HG02870 (cell line): ENCODE measurements around the gene PAK4.
"Not testable (repeated sequence)": the region's sequence is repeated elsewhere in the genome, so short reads cannot be mapped to it uniquely, and the experiment has no call there.

Source experiments
- ATAC-seq: cut with Tn5 transposase; IDR thresholded peaks from one replicate; pipeline ENCODE4 v1.9.1; 2021; ENCODE audit warnings: mild to moderate bottlenecking, moderate library complexity; ENCODE audit not compliant: unreplicated experiment

PAK4 gene

DNA sequence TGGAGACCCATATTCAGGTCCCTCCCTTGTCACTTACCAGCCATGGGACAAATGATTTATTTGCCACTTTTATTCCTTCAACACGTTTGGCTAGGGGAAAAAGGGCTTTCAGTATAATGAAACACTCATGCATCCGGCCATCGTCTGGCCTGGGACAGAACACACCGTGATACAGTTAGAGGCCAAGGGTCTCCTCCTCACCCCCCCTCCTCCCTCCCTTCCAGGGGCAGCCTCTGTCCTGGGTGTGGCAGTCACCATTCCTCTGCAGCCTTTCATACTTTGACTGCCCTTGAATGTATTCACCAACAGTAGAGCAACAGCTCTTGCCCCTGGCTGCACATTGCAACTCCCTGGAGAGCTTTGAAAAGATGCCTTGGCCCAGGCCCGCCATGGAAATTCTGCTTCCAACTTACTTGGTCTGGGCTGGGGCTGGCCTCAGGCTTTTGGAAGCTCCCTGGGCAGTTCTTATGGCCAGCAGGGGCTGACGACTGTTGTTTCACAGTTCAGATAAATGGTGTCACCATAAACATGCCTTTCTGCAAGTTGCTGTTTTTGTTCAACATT lies 3.0 kb downstream of the PAK4 start:
- ATAC-seq: no peak

DNA sequence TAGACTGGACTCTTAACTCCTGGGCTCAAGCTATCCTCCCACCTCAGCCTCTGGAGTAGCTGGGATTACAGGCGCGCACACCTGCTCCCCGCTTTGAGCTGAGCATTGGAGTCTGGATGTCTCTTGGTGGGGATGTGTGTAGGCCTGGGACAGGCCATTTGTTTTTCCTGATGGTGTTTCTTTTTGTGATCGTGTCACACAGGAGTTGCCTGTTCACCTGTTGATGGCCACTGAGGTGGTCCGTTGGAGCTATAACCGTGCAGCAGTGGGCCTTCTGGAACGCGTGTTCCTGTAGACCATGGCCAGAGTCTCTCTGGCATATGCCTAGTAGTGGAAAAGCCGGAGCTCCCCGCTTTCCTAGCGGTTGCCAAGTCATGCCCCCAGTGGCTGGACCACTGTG lies 3.5 kb downstream of the PAK4 start:
- ATAC-seq: no peak

GRCh38 chr19:39130337-39131254 lies 5.0 kb downstream of the PAK4 start:
- ATAC-seq: no peak

- ATAC-seq: no peak
Measured at GRCh38 chr19:39131255-39131755, 5.7 kb downstream of the PAK4 start.

DNA sequence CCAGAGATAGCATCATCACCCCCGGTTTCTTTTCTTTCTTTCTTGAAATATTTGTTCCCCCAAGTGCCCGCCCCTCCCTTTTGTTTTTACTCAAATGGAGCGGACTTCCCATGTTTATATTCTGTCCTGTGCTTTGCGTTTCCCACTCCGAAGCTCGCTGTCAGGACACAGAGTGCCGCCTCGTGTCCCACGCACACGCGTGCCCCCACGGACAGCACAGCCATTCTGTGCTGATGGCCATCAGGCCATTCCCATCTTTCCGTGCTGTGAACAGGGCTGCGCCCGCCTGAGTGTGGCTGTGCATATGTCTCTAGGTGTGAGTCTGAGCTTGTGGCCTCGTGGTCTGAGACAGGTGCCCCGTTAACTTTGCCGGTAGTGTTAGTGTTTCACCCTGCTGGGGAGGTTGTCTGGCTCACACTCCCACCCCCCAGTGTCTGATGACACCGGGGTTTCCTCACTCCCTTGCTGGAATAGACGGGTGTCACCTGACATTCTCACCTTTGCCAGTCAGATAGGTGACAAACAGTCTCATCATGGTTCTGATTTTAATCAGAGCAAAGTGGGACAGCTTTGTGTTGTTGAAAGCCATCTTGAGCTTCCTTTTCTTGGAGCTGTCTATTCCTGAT lies 6.9 kb downstream of the PAK4 start:
- ATAC-seq: no peak

GRCh38 chr19:39133431-39134270 lies 8.1 kb downstream of the PAK4 start:
- no peak for ATAC-seq

DNA sequence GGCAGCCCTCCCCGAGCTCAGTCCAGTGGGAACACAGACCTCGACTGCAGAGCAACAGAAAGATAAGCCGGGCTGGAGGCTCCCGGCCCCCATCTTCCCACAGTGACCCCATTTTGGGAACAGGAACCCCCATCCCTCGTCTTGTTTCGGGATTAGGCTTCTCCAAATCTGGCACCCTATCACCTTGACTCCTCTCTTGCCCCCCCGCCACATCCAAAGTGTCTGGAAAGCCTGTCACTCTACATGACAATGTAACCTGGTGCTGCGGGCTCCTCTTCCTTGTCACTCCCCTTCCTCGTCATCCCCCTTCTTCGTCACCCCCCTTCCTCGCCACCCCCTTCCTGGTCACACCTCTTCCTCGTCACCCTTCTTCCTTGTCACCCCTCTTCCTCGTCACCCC lies 10.1 kb downstream of the PAK4 start:
- ATAC-seq: no peak

DNA sequence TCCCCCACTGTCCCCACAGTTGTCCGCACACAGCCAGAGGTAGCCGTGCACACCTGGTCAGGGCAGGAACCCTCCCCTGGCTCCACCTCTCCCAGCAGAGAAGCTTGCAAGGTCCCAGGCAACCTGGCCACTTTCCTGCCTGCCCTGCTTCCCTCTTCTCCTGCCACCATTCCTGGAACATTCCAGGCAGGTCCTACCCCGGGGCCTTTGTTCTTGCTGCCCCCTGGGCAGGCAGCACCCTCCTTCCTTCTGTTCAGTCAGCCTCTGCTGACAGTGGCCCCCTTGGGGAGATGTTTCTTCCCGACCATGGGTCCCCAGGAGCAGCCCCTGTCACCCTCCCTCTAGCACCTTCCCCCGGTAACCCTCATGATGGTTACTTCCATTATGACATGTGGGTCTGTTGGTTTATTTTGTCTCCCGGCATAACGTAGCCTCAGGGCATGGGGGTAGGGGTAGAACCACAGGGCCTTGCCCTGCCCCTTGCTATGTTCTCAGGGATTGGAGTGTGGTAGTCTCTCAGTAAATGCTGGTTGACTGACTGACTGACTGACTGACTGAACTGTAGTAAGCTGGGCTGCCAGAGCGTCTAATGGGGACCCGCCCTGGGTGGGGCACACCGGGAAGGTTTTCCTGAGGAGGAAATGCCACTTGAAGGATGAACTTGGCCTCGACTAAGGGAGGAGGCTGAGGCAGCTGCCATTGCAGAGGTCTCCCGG lies 10.8 kb downstream of the PAK4 start:
- no peak for ATAC-seq

GRCh38 chr19:39137131-39137530 lies 11.5 kb downstream of the PAK4 start:
- ATAC-seq: no peak

DNA sequence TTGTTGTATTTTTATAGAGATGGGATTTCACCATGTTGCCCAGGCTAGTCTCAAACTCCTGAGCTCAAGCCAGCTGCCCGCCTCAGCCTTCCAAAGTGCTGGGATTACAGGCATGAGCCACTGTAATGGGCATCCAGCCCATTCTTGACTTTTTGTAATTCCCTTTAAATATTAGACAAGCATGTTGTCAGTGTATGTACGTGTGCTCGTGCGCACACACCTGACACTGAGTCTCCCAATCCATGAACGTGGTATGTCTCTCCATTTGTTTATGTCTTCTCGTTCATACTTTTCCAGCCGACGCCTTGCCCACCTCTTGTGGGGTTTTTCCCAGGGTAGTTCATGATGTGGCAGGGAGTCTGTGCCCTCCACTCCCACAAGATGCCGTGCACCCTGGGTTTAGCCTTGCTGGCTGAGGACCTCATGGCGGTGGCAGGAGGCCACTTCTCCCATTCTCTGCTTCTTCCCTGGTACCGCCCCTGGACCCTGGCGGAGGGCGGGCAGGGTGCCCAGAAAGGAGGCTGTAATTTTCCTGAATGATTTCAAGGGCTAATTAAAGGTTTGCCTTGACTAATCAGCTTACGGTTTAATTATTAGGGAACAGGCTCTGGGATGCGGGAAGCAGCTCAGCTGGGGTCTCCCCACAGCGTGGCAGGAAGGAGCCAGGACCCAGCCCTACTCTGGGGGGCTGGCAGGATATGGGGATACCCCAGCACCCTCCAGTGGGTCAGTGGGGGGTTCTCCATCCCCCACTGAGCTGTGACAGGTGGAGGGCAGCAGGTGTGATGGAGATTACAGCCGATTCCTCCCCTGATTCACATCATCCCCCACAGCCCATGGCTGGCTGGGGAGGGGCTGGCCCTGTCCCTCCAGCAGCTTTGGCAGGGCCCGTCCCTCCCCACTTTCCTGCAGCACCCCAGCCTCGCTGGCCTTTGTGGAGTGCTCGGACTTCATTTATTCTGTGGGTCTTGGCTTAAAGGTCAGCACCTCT lies 12.9 kb downstream of the PAK4 start:
- no peak for ATAC-seq

DNA sequence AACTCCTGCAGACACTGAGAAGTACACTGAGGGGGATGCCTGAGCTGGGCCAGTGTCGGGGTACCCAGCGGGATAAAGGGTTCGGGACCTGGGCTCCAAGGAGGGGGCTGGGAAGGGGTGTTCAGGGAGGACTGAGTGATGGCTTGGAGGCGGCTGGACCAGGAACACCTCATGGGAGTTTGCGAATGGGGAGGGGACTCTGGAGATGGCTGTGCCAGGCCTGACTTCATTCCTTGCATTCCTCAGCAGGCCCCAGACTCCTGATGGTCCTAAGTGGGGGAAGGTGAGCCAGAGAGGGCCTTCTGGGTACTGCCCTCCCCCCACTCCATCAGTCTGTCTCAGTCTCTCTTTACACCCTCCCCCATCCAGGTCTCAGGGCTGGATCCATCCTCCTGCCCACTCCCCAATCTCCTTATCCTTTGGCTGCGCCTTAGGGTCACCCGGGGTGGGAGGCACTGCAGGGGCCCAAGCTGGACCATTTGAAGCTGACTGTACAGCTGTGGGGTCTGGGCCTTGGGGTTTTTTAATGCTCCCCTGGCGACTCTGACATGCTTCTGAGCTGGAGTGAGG lies 13.8 kb downstream of the PAK4 start:
- ATAC-seq: no peak

DNA sequence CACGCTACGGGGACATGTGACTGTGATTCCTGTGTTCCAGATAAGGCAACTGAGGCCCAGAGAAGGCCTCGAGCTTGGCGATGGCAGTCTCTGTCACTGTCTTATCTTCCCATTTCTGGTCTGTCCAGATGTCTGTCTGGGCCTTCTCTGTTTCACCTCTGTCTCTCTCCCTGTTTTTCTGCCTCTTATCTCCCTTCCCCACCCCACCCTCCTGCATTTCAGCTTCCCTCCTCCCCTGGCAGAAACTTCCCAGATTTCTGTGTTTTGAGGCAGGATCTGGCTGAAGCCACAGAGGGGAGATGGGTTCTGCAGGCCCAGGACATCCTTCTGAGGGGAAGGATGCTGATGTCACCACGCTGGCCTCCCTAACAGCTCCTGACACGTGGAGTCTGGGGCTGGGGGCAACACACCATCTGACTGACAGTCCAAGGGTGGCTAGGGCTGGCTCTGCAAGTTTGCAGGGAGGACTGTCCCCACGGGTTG lies 14.4 kb downstream of the PAK4 start:
- no peak for ATAC-seq

DNA sequence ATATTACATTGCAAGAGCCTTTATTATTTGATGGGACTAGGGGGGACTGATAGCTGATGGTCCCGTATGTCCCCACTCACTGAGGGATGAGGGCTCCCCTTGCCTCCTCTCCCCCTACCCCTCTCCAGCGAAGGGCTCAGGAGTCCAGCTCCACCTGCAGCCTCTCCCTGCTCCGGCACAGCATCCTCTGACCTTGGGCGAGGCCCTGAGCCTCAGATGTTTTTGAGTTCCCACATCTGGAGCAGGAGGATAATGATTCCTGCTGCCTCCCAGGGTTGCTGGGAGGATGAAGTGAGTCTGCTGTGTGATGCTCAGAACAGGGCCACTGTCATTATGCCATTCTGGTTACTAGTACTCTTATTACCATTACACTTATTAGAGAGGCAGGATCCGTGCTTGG lies 15.0 kb downstream of the PAK4 start:
- no peak for ATAC-seq

DNA sequence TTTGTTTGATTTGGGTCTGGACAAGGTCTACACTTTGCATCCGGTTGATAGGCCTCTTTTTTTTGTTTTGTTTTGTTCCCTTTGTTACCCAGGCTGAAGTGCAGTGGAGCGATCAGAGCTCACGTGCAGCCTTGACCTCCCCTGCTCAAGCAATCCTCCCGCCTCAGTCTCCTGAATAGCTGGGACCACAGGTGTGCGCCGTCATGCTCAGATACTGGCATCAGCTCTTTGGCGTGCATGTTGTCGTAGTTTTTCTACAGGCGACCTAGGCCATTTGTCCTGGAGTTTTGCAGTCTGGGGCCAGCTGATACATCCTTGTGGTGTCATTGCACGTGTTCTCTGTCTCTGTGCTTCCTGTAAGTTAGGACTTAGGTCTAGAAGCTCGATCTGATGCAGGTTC lies 16.3 kb downstream of the PAK4 start:
- ATAC-seq: no peak

- ATAC-seq: no peak
Measured at GRCh38 chr19:39142630-39143029, 17.0 kb downstream of the PAK4 start.

GRCh38 chr19:39143757-39144289 lies 18.2 kb downstream of the PAK4 start:
- ATAC-seq: not testable (repeated sequence)

DNA sequence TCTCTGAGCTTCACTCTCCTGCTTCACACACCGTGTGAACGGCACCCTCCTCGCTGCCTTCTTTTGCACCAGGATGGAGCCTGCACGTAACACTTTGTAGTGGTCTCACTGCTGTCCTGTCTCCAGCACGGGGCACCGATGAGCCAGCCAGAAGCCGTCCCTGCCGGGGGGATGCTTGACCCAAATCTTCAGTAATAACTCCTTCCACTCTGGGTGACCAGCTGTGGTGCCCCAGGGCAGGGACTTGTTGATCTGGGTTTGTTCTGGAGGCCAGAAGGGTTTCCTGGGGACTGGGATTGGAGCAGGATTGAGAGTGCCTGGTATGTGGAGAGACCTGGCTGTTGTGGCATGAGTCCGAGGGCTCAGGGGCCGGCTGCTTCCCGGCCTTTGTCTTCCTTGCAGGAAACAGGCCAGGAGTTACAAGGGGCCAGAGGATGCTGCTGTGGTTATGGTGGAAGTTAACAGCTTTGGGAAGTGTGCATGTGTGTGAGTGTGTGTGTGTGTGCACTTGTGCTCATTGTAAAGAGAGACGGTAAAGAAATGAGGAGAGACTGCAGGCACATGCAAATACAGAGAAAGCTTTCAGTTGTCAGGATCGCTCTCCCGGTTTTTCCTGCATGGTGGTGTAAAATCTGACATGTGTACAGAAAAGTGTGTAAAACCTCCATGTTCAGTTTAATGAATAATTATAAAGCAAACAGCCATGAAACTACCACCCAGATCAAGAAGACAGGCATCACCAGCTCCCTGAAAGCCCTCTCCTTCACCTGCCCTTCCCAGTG lies 18.9 kb downstream of the PAK4 start:
- ATAC-seq: no peak
